BJ (cell line): ENCODE results near the gene LGR5. TPM values are rescaled to one million over a fixed set of nuclear protein-coding genes. Genes with fewer than 3 reads are reported as not detected.

Experiments used
- CTCF ChIA-PET: fragments of 350-600 bp; formaldehyde crosslinking; extraction: SDS; loops from one replicate; lab custom pipeline; 2021; ENCODE audit warnings: antibody characterized with exemption, inconsistent platforms; lab: Yijun Ruan, JAX
- POLR2A ChIA-PET: fragments of 300-600 bp; sonication (Branson Sonifier 250); formaldehyde crosslinking; extraction: SDS; loops from one replicate; lab custom pipeline; 2021; ENCODE audit warnings: antibody characterized with exemption; lab: Charles Lee
- DNase-seq: peaks from one replicate; pipeline ENCODE4 v3.0.0-alpha.2; 2011; ENCODE audit warnings: low read depth
- H3K27me3 ChIP-seq: 2 replicates; pipeline ENCODE4 v1.6.0; 2011; ENCODE audit warnings: low read length; ENCODE audit not compliant: control insufficient read depth, insufficient read depth
- H3K36me3 ChIP-seq: 2 replicates; pipeline ENCODE4 v1.5.1; 2011; ENCODE audit warnings: low read length; ENCODE audit not compliant: control insufficient read depth, insufficient read depth
- H3K4me3 ChIP-seq: 2 replicates; pipeline ENCODE4 v1.5.1; 2011; ENCODE audit warnings: low read depth, mild to moderate bottlenecking, control low read depth, low read length
- polyA plus RNA-seq: library from polyadenylated mRNA; depleted of rRNA; stranded (reverse); fragments of >200 nt; gene quantifications from 2 replicates; pipeline ENCODE4 v1.2.3, GENCODE V29; 2011
- TF ChIP-seq, protein P1 (sequence below): IDR thresholded peaks from 2 replicates; pipeline ENCODE4 v1.5.1; 2011; ENCODE audit warnings: low read depth, mild to moderate bottlenecking, control low read depth, inconsistent platforms, low read length, moderate library complexity; ENCODE audit not compliant: insufficient read depth

Gene LGR5
- polyA plus RNA-seq, 1 experiment: 0.23 TPM

DNA sequence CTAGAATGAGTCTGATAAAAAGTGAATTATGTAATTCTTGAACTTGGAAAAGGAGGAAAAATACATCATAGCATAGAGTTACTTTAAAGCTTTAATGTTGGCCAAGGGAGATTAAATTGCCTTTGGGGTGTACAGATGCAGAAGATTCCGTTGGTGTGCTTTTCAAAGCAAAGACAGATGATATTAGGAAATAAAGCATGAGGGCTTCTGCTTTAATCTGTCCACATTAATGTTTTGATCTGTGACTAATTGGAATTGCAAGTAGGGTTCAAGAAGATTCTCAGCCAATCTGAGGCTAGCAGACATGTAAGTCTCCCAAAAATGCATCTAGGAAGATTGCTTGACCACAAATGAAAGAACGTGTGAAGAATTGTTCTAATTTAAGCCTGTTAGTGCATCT is 35.2 kb downstream of the LGR5 start:
- TF ChIP-seq, protein P1, sequence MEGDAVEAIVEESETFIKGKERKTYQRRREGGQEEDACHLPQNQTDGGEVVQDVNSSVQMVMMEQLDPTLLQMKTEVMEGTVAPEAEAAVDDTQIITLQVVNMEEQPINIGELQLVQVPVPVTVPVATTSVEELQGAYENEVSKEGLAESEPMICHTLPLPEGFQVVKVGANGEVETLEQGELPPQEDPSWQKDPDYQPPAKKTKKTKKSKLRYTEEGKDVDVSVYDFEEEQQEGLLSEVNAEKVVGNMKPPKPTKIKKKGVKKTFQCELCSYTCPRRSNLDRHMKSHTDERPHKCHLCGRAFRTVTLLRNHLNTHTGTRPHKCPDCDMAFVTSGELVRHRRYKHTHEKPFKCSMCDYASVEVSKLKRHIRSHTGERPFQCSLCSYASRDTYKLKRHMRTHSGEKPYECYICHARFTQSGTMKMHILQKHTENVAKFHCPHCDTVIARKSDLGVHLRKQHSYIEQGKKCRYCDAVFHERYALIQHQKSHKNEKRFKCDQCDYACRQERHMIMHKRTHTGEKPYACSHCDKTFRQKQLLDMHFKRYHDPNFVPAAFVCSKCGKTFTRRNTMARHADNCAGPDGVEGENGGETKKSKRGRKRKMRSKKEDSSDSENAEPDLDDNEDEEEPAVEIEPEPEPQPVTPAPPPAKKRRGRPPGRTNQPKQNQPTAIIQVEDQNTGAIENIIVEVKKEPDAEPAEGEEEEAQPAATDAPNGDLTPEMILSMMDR: no peak
- POLR2A ChIA-PET: no interaction called here
- H3K27me3 ChIP-seq: no peaks in the 10 kb centered on the region; the same call in 1 of the 2 replicates
- H3K4me3 ChIP-seq: no peak overlapping the region
- CTCF ChIA-PET: no interaction called here
- H3K36me3 ChIP-seq: no peaks in the 10 kb centered on the region
- DNase-seq: no peak

GRCh38 chr12:71475280-71475679 is 35.7 kb downstream of the LGR5 start:
- Histone ChIP-seq H3K4me3 (no peak overlapping the region), H3K27me3 (no peaks in the 10 kb centered on the region; the same call in 1 of the 2 replicates), H3K36me3 (no peaks in the 10 kb centered on the region)
- ChIA-PET POLR2A (no interaction called here), CTCF (no interaction called here)
- TF ChIP-seq, protein P1: no peak
- DNase-seq: no peak

GRCh38 chr12:71476513-71476912 is 36.9 kb downstream of the LGR5 start:
- ChIA-PET POLR2A (no interaction called here), CTCF (no interaction called here)
- DNase-seq: peak; percentile 80
- Histone ChIP-seq H3K36me3 (no peaks in the 10 kb centered on the region), H3K4me3 (no peak overlapping the region), H3K27me3 (no peaks in the 10 kb centered on the region)
- TF ChIP-seq, protein P1: no peak

DNA sequence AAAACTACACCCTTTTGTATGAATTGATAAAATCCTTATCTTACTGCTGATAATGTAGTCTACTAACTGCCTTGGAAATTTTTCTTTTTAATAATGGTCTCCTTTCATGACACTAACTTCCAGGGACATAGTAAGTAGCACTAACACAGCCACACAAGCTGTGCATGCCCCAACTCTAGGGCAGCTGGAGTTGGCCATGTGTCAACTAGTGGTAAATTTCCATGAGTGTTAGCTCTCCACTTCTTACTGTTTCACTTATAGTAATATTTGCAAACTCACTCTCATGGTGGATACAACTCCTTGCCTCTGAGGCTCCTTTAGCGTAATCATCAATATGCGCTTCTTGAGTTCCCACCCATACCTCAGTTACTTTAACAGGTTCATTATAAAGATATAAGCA is 38.0 kb downstream of the LGR5 start:
- ChIA-PET POLR2A (no interaction called here), CTCF (no interaction called here)
- no peaks in the 10 kb centered on the region for H3K27me3 ChIP-seq
- no peak for DNase-seq
- H3K4me3 ChIP-seq: no peak overlapping the region
- no peaks in the 10 kb centered on the region for H3K36me3 ChIP-seq
- TF ChIP-seq, protein P1: no peak

DNA sequence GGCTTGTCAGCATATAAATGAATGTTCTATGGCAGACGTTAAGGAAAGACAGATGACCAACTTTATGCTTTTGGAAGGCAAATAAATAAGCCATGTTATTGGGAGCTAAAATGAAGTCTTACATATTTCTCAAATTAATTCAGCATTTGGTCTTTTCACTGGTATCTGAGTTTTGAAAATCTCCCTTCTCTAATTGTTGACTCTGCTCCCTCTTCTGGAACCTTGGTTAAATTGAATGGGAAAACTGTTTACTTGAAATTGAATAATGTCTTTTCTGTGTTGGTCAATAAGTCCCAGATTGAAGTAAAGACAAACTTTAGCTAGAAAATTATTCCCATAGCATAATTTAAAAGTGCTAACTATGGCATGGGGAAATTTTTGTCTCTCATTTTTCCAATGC is 38.7 kb downstream of the LGR5 start:
- CTCF ChIA-PET: no interaction called here
- no peak for DNase-seq
- H3K27me3 ChIP-seq: no peaks in the 10 kb centered on the region
- TF ChIP-seq, protein P1: no peak
- no peak overlapping the region for H3K4me3 ChIP-seq
- no peaks in the 10 kb centered on the region for H3K36me3 ChIP-seq
- POLR2A ChIA-PET: no interaction called here
